GM23338 (cell line): ENCODE results near the gene PLBD1. TPM values are rescaled to one million over a fixed set of nuclear protein-coding genes. Genes with fewer than 3 reads are reported as not detected.
A peak's percentile ranks its signal among the peaks of the same experiment; 100 is the strongest.

Experiments
- ATAC-seq: fragments of 200-7000 bp; cut with Tn5 transposase; 3 replicates; pipeline ENCODE4 v1.9.1; 2020
- DNase-seq: peaks from one replicate; pipeline ENCODE4 v3.0.0-alpha.2; 2015; ENCODE audit warnings: low spot score
- H2AFZ ChIP-seq: fragments of 200-600 bp; sonication (generic); 2 replicates; pipeline ENCODE4 v1.8.0; 2016; ENCODE audit warnings: antibody characterized with exemption, mild to moderate bottlenecking, moderate library complexity
- H3F3A ChIP-seq: fragments of 200-600 bp; sonication (generic); replicated peaks from 2 replicates; pipeline ENCODE4 v1.8.0; 2017; ENCODE audit warnings: antibody characterized with exemption, mixed run types, low read depth
- H3K27ac ChIP-seq: fragments of 200-600 bp; sonication (generic); 2 replicates; pipeline ENCODE4 v1.6.1; 2016; ENCODE audit warnings: low read depth
- H3K27me3 ChIP-seq: fragments of 200-600 bp; sonication (generic); 2 replicates; pipeline ENCODE4 v1.8.0; 2016; ENCODE audit warnings: mild to moderate bottlenecking, mixed run types, moderate library complexity; ENCODE audit not compliant: insufficient read depth
- H3K36me3 ChIP-seq: fragments of 200-600 bp; sonication (generic); 2 replicates; pipeline ENCODE4 v1.8.0; 2016; ENCODE audit warnings: mild to moderate bottlenecking; ENCODE audit not compliant: insufficient read depth
- H3K4me1 ChIP-seq: fragments of 200-600 bp; sonication (generic); 2 replicates; pipeline ENCODE4 v1.8.0; 2016; ENCODE audit warnings: mild to moderate bottlenecking, moderate library complexity; ENCODE audit not compliant: insufficient read depth
- H3K4me2 ChIP-seq: fragments of 200-600 bp; sonication (generic); 2 replicates; pipeline ENCODE4 v1.7.1; 2017; ENCODE audit warnings: mixed run types
- H3K4me3 ChIP-seq: fragments of 200-600 bp; sonication (generic); 2 replicates; pipeline ENCODE4 v1.6.1; 2016; ENCODE audit warnings: mixed run types
- H3K79me2 ChIP-seq: fragments of 200-600 bp; sonication (generic); replicated peaks from 2 replicates; pipeline ENCODE4 v1.8.0; 2017; ENCODE audit warnings: mild to moderate bottlenecking; ENCODE audit not compliant: insufficient read depth
- H3K9me2 ChIP-seq: fragments of 200-600 bp; sonication (generic); 2 replicates; pipeline ENCODE4 v1.8.0; 2017; ENCODE audit not compliant: insufficient read depth
- H4K20me1 ChIP-seq: fragments of 200-600 bp; sonication (generic); replicated peaks from 2 replicates; pipeline ENCODE4 v1.8.0; 2017; ENCODE audit warnings: mild to moderate bottlenecking; ENCODE audit not compliant: insufficient read depth
- H3K27ac Mint-ChIP-seq: 2 replicates; pipeline ENCODE4 v1.8.0; 2020; ENCODE audit warnings: inconsistent platforms, mild to moderate bottlenecking, moderate library complexity, mixed read lengths
- H3K27me3 Mint-ChIP-seq: 3 replicates; pipeline ENCODE4 v1.8.0; 2022; ENCODE audit warnings: low read depth, mild to moderate bottlenecking, moderate library complexity, mixed read lengths, inconsistent platforms; ENCODE audit not compliant: insufficient read depth, poor library complexity
- H3K36me3 Mint-ChIP-seq: 3 replicates; pipeline ENCODE4 v1.8.0; 2021; ENCODE audit warnings: low read depth, mild to moderate bottlenecking, inconsistent platforms, moderate library complexity, mixed read lengths
- H3K4me1 Mint-ChIP-seq: 3 replicates; pipeline ENCODE4 v1.8.0; 2020; ENCODE audit warnings: mild to moderate bottlenecking, inconsistent platforms, mixed read lengths
- H3K4me3 Mint-ChIP-seq: 3 replicates; pipeline ENCODE4 v1.8.0; 2021; ENCODE audit warnings: moderate library complexity, mild to moderate bottlenecking, inconsistent platforms, mixed read lengths
- H3K9me3 Mint-ChIP-seq: 3 replicates; pipeline ENCODE4 v1.8.0; 2020; ENCODE audit warnings: moderate library complexity, mild to moderate bottlenecking, inconsistent platforms, mixed read lengths
- CREB1 ChIP-seq: fragments of 250-450 bp; sonication (Bioruptor Pico); IDR thresholded peaks from 2 replicates; pipeline ENCODE4 v1.5.0; 2020; ENCODE audit warnings: low read depth, mild to moderate bottlenecking, moderate library complexity
- CTCF ChIP-seq, 2 experiments: fragments of 200-600 bp in 1 of 2; sonication (generic) in 1 of 2; conservative IDR thresholded peaks; 2 replicates each; pipeline versions ENCODE4 v1.5.1 to v1.6.1; 2016 to 2017; ENCODE audit warnings: antibody characterized with exemption in 2 of 2, low read depth in 2 of 2, mild to moderate bottlenecking in 2 of 2, moderate library complexity in 1 of 2
- ETS1 ChIP-seq: IDR thresholded peaks from 2 replicates; pipeline ENCODE4 v1.6.1; 2016; ENCODE audit warnings: antibody characterized with exemption
- EZH2 ChIP-seq: fragments of 200-600 bp; sonication (generic); IDR thresholded peaks from one replicate; pipeline ENCODE4 v1.8.0; 2017; ENCODE audit warnings: antibody characterized with exemption, mild to moderate bottlenecking, low read depth; ENCODE audit not compliant: unreplicated experiment
- EZH2phosphoT487 ChIP-seq: fragments of 200-600 bp; sonication (generic); IDR thresholded peaks from one replicate; pipeline ENCODE4 v1.8.1; 2018; ENCODE audit warnings: antibody characterized with exemption; ENCODE audit not compliant: unreplicated experiment
- JUNB ChIP-seq: IDR thresholded peaks from one replicate; pipeline ENCODE4 v1.6.1; 2016; ENCODE audit warnings: antibody characterized with exemption; ENCODE audit not compliant: unreplicated experiment
- NANOG ChIP-seq: IDR thresholded peaks from 2 replicates; pipeline ENCODE4 v1.6.1; 2016; ENCODE audit warnings: antibody characterized with exemption, borderline replicate concordance
- POLR2AphosphoS5 ChIP-seq: IDR thresholded peaks from 2 replicates; pipeline ENCODE4 v1.6.1; 2016; ENCODE audit warnings: antibody characterized with exemption, low read depth
- REST ChIP-seq: IDR thresholded peaks from one replicate; pipeline ENCODE4 v1.6.1; 2018; ENCODE audit warnings: antibody characterized with exemption; ENCODE audit not compliant: unreplicated experiment
- STAT1 ChIP-seq: IDR thresholded peaks from one replicate; pipeline ENCODE4 v1.6.1; 2016; ENCODE audit warnings: antibody characterized with exemption; ENCODE audit not compliant: unreplicated experiment
- ZNF114 ChIP-seq: fragments of 250-450 bp; sonication (Bioruptor Pico); IDR thresholded peaks from 2 replicates; pipeline ENCODE4 v1.5.0; 2020; ENCODE audit warnings: mild to moderate bottlenecking, moderate library complexity
- ZNF331 ChIP-seq: fragments of 250-450 bp; sonication (Bioruptor Pico); IDR thresholded peaks from 2 replicates; pipeline ENCODE4 v1.5.0; 2020; ENCODE audit warnings: low read depth, mild to moderate bottlenecking, moderate library complexity
- ZNF462 ChIP-seq: fragments of 250-450 bp; sonication (Bioruptor Pico); IDR thresholded peaks from 2 replicates; pipeline ENCODE4 v1.5.0; 2020; ENCODE audit warnings: mild to moderate bottlenecking, moderate library complexity
- polyA plus RNA-seq: library from polyadenylated mRNA; unstranded; fragments of >200 nt; fragmentation: Nextera tagmentation; extraction: Ambion mirVana; gene quantifications from 2 replicates; pipeline ENCODE4 v1.2.1, GENCODE V29; 2016
- total RNA-seq: library from RNA; depleted of rRNA; stranded (reverse); fragments of >200 nt; shearing (Covaris generic); gene quantifications from 2 replicates; pipeline ENCODE4 v1.2.3, GENCODE V29; 2014

Gene PLBD1
- total and polyA plus RNA-seq, 2 experiments from 2014 or later, result 10.2 to 16.3 TPM

GRCh38 chr12:14612250-14612649 lies 44.6 kb upstream of the PLBD1 start:
- Mint-ChIP-seq H3K27me3 (peaks cover 2% of the 10 kb centered on the region), H3K36me3 (peaks cover 5% of the 10 kb centered on the region; the same call in 1 of the 3 replicates), H3K9me3 (peaks cover 20% of the 10 kb centered on the region), H3K4me3 (no peak overlapping the region), H3K27ac (no peak overlapping the region), H3K4me1 (peaks cover 8% of the 10 kb centered on the region)
- Histone ChIP-seq H3K36me3 (no peaks in the 10 kb centered on the region), H3K27ac (no peak overlapping the region), H3K9me2 (no peaks in the 10 kb centered on the region), H2AFZ (peak overlapping the region; percentile 93), H3K79me2 (no peaks in the 10 kb centered on the region), H3F3A (no peaks in the 10 kb centered on the region), H3K4me3 (no peak overlapping the region), H3K27me3 (no peaks in the 10 kb centered on the region), H3K4me1 (no peaks in the 10 kb centered on the region), H3K4me2 (no peak overlapping the region), H4K20me1 (no peaks in the 10 kb centered on the region)
- no peak for TF ChIP-seq JUNB
- no peak for TF ChIP-seq CTCF (conservative IDR thresholded peaks at IDR 0.05; ENCODE audit: low read depth in 2 of 2)
- TF ChIP-seq EZH2, result no peak
- no peak for TF ChIP-seq STAT1
- no peak for TF ChIP-seq NANOG
- TF ChIP-seq REST, result no peak
- no peak for TF ChIP-seq ZNF114 (CRISPR knock-in tag)
- TF ChIP-seq ZNF331 (CRISPR knock-in tag), result no peak
- TF ChIP-seq CREB1, result no peak
- no peak for TF ChIP-seq ETS1
- no peak for TF ChIP-seq EZH2phosphoT487
- TF ChIP-seq POLR2AphosphoS5, result no peak
- TF ChIP-seq ZNF462 (CRISPR knock-in tag), result no peak
- ATAC-seq (no peak), DNase-seq (no peak)
